Prostate gland (tissue), 2 donors: Measurements from ENCODE around the gene WFS1. TPM values are rescaled to one million over a fixed set of nuclear protein-coding genes. Genes with fewer than 3 reads are reported as not detected.

Source experiments
- DNase-seq: peaks from one replicate; pipeline ENCODE4 v3.0.0-alpha.2; 2019; ENCODE audit warnings: low spot score
- H3K27ac ChIP-seq, 2 donors: fragments of 200-600 bp; sonication (generic); 2 replicates each; pipeline ENCODE4 v1.5.1; 2017 to 2019
- H3K27me3 ChIP-seq: fragments of 200-600 bp; sonication (generic); replicated peaks from 2 replicates; pipeline ENCODE4 v1.5.1; 2019; ENCODE audit not compliant: insufficient read depth
- H3K36me3 ChIP-seq, 2 donors: fragments of 200-600 bp; sonication (generic); 1 replicate in 1 of 2; 2 replicates in 1 of 2; pipeline versions ENCODE4 v1.5.1 to v1.8.1; 2017 to 2019
- H3K4me1 ChIP-seq: fragments of 200-600 bp; sonication (generic); replicated peaks from 2 replicates; pipeline ENCODE4 v1.5.1; 2019
- H3K4me3 ChIP-seq, 2 donors: fragments of 200-600 bp; sonication (generic); 2 replicates each; pipeline ENCODE4 v1.5.1; 2017 to 2019
- H3K9me3 ChIP-seq: fragments of 200-600 bp; sonication (generic); 2 replicates; pipeline ENCODE4 v1.5.1; 2017
- CTCF ChIP-seq, 4 experiments: fragments of 200-600 bp in 2 of 4; fragments of 450-650 bp in 2 of 4; sonication (generic) in 2 of 4; IDR thresholded peaks; 1 replicate in 3 of 4; 2 replicates in 1 of 4; pipeline ENCODE4 v1.5.1; 2016 to 2019; ENCODE audit warnings: antibody characterized with exemption in 4 of 4, mild to moderate bottlenecking in 2 of 4, moderate library complexity in 2 of 4
- POLR2A ChIP-seq: fragments of 450-650 bp; IDR thresholded peaks from one replicate; pipeline ENCODE4 v1.6.1; 2016; ENCODE audit warnings: antibody characterized with exemption, mild to moderate bottlenecking
- POLR2AphosphoS5 ChIP-seq: sonication (generic); formaldehyde crosslinking; IDR thresholded peaks from one replicate; pipeline ENCODE4 v1.6.1; 2017; ENCODE audit warnings: antibody characterized with exemption
- WGBS: methylation state at CpG from one replicate; pipeline ENCODE4 v1.1.5; 2018; 5-methylcytosine and 5-hydroxymethylcytosine counted together
- intact Hi-C: fragments of 100-400 bp; cut with DNase I; formaldehyde crosslinking; loops from one replicate; pipeline ENCODE4 v1.14.2; 2022
- total RNA-seq, 2 donors: library from RNA; depleted of rRNA; stranded (reverse); fragments of >200 nt; gene quantifications; one replicate each; pipeline ENCODE4 v1.1.0, GENCODE V29; 2016

Gene WFS1
- total RNA-seq, 2 donors from 2014 or later = 53.4 to 169 TPM

DNA sequence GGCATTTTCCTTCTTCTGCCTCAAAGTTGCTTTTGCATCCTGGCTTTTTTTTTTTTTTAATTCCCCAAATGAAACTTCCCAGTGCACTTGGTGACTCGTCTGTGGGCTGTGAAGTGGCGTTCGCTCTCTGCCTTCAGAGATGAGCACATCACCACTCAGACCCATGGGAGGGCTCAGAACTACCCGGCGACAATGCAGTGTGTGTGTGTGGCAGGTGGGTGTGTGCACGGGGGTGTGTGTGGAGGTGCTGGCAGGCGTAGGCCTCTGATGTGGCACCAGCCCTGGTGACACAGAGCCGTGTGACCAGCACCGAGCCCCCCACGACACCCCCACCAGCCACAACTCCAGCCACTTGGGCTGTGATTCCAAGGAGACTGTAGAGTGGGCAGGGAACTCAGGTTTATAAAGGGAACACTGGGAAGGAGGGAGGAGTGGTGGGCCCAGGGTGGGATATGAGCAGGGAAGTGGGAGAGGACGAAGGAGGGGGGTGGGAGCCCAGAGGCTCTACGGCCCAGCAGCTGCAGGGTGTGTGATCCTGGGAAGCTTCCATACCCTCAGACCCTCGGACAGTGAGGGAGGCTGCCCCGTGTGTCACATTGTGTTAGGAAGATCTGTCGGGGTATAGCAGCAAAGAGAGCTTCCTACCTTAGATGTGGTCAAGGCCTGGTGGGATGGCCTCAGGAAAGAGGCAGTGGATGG is 6.0 kb upstream of the WFS1 start:
- Histone ChIP-seq H3K4me1 (no peaks in the 10 kb centered on the region), H3K27ac (no peak overlapping the region), H3K36me3 (no peaks in the 10 kb centered on the region), H3K4me3 (no peak overlapping the region), H3K27me3 (no peaks in the 10 kb centered on the region), H3K9me3 (no peaks in the 10 kb centered on the region)
- no peak for DNase-seq
- intact Hi-C loops = loop anchor here (1.0 kb wide), 1 partner anchor 64 kb away; no protein-coding TSS in a partner anchor
- 81% methylated on average over 15 of the region's 15 CpGs for WGBS
- TF ChIP-seq POLR2AphosphoS5 (no peak), CTCF (IDR thresholded peaks at IDR 0.05) (no peak), POLR2A (no peak)

DNA sequence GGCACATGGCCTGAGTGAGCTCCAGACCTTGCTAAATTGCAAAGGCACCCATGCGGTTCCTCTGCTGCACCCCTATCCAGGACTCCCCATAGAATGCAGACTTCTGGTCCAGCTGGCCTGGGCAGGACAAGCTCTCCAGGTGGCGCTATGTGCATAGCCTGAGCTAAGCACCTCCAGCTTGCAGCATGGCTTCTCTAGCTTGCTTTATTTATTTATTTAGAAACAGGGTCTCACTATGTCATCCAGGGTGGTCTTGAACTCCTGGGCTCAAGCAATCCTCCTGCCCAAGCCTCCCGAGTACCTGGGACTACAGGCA is 5.5 kb upstream of the WFS1 start:
- no peaks in the 10 kb centered on the region for H3K4me1 ChIP-seq
- no peaks in the 10 kb centered on the region for H3K36me3 ChIP-seq
- intact Hi-C loops = loop anchor here (1.0 kb wide), 1 partner anchor 63 kb away; no protein-coding TSS in a partner anchor
- no peak overlapping the region for H3K27ac ChIP-seq
- no peaks in the 10 kb centered on the region for H3K9me3 ChIP-seq
- no peaks in the 10 kb centered on the region for H3K27me3 ChIP-seq
- DNase-seq = no peak
- no peak for TF ChIP-seq POLR2A
- peak in 3 of 4 experiments; percentile 13 to 48 (median 43) for TF ChIP-seq CTCF (IDR thresholded peaks at IDR 0.05)
- TF ChIP-seq POLR2AphosphoS5 = no peak
- WGBS = 67% methylated on average over 3 of the region's 3 CpGs
- H3K4me3 ChIP-seq = no peak overlapping the region

- Histone ChIP-seq H3K4me3 (no peak overlapping the region), H3K4me1 (no peaks in the 10 kb centered on the region), H3K27me3 (no peaks in the 10 kb centered on the region), H3K9me3 (no peaks in the 10 kb centered on the region), H3K36me3 (no peaks in the 10 kb centered on the region), H3K27ac (no peak overlapping the region)
- DNase-seq = no peak
- intact Hi-C loops = no loop called here
- WGBS = 85% methylated on average over 3 of the region's 3 CpGs
- TF ChIP-seq CTCF (IDR thresholded peaks at IDR 0.05) = no peak
- no peak for TF ChIP-seq POLR2AphosphoS5
Observed at GRCh38 chr4:6265546-6265945, 4.1 kb upstream of the WFS1 start.

GRCh38 chr4:6267573-6267972 is 2.1 kb upstream of the WFS1 start:
- H3K4me3 ChIP-seq = no peak overlapping the region
- H3K4me1 ChIP-seq = peaks cover 10% of the 10 kb centered on the region
- no peaks in the 10 kb centered on the region for H3K36me3 ChIP-seq
- no peak for DNase-seq
- TF ChIP-seq CTCF (IDR thresholded peaks at IDR 0.05) (no peak), POLR2A (no peak), POLR2AphosphoS5 (no peak)
- no peak overlapping the region for H3K27ac ChIP-seq
- H3K27me3 ChIP-seq = no peaks in the 10 kb centered on the region
- no peaks in the 10 kb centered on the region for H3K9me3 ChIP-seq
- intact Hi-C loops = no loop called here
- WGBS = 41% methylated on average over 3 of the region's 3 CpGs
